ENCODE measurements around the gene ANKRD23. TPM values are rescaled to one million over a fixed set of nuclear protein-coding genes. Genes with fewer than 3 reads are reported as not detected.

ANKRD23 gene
- total and polyA plus RNA-seq, 2 experiments from 2014 or later: 3.3 to 11.0 TPM

DNA sequence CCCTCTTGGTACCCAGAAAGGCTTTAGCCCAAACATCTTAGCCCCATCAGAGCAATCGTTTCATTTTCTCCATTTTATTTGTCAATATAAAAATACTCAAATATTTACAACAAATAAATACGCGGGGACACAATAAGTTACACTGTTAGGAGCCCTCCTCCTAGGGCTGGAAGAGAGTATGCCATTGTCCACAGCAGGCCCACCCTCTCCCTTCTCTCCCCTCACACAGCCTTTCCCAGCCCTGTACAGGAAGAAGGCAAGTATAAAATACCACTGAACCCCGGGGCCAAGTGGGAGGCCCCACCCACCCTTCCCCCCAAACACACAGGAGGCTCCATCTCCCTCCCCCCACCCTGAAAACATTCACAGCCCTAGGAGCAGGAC lies 15.9 kb upstream of the ANKRD23 start:
- no peaks in the 10 kb centered on the region for H3K9me3 ChIP-seq (ENCODE audit: low read depth)
- peaks cover 38% of the 10 kb centered on the region for H3K36me3 ChIP-seq
- TF ChIP-seq, protein P1, sequence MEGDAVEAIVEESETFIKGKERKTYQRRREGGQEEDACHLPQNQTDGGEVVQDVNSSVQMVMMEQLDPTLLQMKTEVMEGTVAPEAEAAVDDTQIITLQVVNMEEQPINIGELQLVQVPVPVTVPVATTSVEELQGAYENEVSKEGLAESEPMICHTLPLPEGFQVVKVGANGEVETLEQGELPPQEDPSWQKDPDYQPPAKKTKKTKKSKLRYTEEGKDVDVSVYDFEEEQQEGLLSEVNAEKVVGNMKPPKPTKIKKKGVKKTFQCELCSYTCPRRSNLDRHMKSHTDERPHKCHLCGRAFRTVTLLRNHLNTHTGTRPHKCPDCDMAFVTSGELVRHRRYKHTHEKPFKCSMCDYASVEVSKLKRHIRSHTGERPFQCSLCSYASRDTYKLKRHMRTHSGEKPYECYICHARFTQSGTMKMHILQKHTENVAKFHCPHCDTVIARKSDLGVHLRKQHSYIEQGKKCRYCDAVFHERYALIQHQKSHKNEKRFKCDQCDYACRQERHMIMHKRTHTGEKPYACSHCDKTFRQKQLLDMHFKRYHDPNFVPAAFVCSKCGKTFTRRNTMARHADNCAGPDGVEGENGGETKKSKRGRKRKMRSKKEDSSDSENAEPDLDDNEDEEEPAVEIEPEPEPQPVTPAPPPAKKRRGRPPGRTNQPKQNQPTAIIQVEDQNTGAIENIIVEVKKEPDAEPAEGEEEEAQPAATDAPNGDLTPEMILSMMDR (IDR thresholded peaks at IDR 0.05; ENCODE audit: low read depth, low read length): no peak
- peaks cover 3% of the 10 kb centered on the region for H3K4me1 ChIP-seq (ENCODE audit: low read depth)
- H3K27me3 ChIP-seq: no peaks in the 10 kb centered on the region
- H3K27ac ChIP-seq: no peak overlapping the region
- no peak for DNase-seq (ENCODE audit: low read depth in 1 of 2, low spot score in 1 of 2)
- H3K4me3 ChIP-seq: no peak overlapping the region

DNA sequence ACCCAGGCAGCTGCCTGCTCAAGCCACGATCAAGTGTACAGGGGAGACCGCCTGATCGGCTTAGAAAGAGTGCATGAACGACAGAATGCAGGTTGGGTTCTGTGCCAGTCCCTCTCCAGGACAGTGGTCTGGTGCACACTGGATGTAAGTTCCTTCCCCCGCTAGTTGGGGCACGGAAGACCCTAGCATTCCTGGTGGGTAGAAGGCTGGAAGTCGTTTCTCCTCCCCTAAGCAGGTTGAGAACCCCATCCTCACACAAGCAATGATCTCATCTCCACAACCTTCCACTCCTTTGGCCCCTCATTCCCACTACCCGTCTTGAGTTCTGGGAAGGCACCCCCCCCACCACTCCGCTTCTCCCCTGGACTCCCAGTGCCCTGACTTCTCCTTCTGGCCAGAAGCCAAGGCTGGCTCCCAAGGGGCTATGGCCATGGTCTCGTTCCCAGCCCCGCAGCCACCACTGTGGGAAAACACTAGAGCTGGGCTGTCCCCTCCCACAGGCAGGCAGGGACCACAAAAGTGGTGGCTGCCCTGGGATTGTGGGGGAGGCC lies 15.4 kb upstream of the ANKRD23 start:
- H3K36me3 ChIP-seq: peaks cover 33% of the 10 kb centered on the region
- peak overlapping the region; percentile 3 for H3K27ac ChIP-seq
- no peaks in the 10 kb centered on the region for H3K9me3 ChIP-seq (ENCODE audit: low read depth)
- TF ChIP-seq, protein P1 (IDR thresholded peaks at IDR 0.05; ENCODE audit: low read depth, low read length): no peak
- H3K27me3 ChIP-seq: no peaks in the 10 kb centered on the region
- H3K4me3 ChIP-seq: no peak overlapping the region
- no peak for DNase-seq (ENCODE audit: low read depth in 1 of 2, low spot score in 1 of 2)
- peaks cover 3% of the 10 kb centered on the region for H3K4me1 ChIP-seq (ENCODE audit: low read depth)

DNA sequence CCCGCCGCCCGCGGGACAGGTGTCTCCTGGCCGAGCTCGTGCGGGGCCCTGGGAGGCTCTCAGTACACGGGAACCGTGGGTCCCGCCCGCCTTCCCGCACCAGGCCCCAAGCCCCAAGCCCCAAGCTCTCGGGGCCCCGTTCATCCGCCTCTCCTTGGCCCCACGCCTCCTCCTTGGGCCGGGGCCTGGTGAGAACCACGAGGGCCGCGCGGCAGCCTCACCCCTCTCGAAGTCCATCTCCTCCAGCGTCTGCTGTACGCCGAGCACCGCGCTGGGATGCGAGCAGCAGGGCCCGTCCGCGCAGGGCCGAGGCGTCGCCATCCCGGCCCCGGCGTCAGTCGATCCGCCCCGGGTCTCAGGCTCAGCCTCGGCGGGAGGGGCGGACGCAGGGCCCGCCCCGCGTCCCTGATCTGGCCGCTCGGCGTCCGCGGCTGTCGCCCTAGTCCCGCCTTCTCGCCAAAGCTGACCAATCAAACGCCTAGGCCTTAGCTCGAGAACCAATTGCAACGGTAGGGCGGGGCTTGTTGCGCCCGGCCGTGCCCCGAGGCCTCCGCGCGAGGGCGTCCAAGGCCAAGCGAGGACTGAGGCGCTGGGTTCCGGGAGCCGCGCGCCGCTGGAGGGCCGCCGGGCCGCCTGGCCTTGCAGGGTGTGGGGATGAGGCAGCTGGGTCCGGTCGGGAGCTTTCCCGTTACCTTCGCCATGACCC lies 14.0 kb upstream of the ANKRD23 start, which contains the start of gene ANKRD39:
Gene ANKRD39 (minus strand): TSS at position 350 of the 706 bp plus-strand sequence. CDS start 29 bp downstream, at position 321.
- TF ChIP-seq, protein P1 (IDR thresholded peaks at IDR 0.05; ENCODE audit: low read depth, low read length): peak; percentile 81
- H3K36me3 ChIP-seq: peaks cover 22% of the 10 kb centered on the region
- peak; percentile 99 for DNase-seq (ENCODE audit: low read depth in 1 of 2, low spot score in 1 of 2)
- no peaks in the 10 kb centered on the region for H3K27me3 ChIP-seq
- H3K4me3 ChIP-seq: peak within 1 kb of the TSS; percentile 57
- H3K4me1 ChIP-seq (ENCODE audit: low read depth): peaks cover 3% of the 10 kb centered on the region
- peak within 1 kb of the TSS; percentile 3 for H3K27ac ChIP-seq
- no peaks in the 10 kb centered on the region for H3K9me3 ChIP-seq (ENCODE audit: low read depth)

DNA sequence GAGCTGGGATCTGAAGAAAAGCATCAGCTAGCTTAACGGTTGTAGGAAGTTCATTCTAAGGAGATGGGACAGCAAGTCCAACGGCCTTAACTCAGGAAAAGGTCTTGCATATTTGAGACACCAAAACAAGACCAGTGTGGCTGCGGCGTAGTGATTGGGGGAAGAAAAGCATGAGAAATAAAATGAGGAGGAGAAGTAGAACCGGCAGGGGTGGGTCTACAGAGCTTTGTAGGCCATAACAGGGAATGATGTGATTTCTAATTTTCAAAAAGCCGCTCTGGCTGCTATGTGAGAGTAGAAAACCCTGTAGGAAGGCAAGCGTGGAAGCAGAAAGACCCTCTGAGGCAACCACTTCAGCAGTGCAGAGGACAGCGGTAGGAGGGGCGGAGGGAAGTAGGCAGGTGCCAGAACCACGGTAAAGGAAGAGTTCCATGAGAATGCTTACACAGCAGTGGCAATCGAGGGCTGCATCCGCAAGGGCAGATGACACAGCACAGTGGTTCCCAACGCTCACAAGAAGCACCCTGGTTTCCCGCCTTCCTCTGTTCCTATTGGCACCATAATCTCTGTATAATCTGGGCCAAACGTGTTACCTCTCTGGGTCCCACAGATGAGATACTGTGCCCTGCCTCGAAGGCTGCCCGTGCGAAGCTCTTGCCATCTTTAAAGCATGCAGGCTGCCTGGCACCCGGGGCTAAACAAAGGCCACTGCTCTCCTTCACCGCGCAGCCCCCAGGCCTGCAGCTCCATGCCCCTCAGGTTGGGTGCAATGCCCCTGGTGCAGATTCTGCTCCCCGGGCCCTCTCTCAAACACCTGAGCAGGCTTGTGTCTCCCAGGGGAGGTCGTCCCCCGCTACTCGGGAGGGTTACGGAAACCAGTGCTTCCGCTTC lies 13.2 kb upstream of the ANKRD23 start:
- Histone ChIP-seq H3K27me3 (no peaks in the 10 kb centered on the region), H3K27ac (no peak overlapping the region), H3K9me3 (ENCODE audit: low read depth) (no peaks in the 10 kb centered on the region), H3K4me1 (ENCODE audit: low read depth) (peaks cover 3% of the 10 kb centered on the region), H3K4me3 (peak overlapping the region; percentile 57), H3K36me3 (peaks cover 21% of the 10 kb centered on the region)
- TF ChIP-seq, protein P1 (IDR thresholded peaks at IDR 0.05; ENCODE audit: low read depth, low read length): no peak
- peak in 1 of 2 donors; percentile 37 for DNase-seq (ENCODE audit: low read depth in 1 of 2, low spot score in 1 of 2)

DNA sequence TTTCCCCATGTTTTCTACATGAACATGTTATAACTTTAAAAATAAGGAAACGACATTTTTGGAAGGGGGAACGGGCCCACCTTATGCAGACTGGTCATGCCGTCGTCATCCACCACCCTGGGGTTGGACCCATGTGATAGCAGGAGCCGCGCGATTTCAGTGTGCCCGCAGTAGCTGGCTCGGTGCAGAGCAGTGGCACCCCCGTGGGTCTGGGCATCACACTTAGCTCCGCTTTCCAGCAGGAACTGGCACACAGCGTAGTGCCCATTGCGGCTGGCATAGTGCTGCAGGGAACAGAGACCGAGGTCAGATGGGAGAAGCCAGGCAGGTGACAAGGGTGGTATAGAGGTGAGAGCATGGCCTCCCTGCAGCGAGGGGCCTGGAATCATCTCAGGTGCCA lies 9.5 kb upstream of the ANKRD23 start:
- TF ChIP-seq, protein P1 (IDR thresholded peaks at IDR 0.05; ENCODE audit: low read depth, low read length): no peak
- Histone ChIP-seq H3K4me1 (ENCODE audit: low read depth) (no peaks in the 10 kb centered on the region), H3K4me3 (no peak overlapping the region), H3K9me3 (ENCODE audit: low read depth) (no peaks in the 10 kb centered on the region), H3K36me3 (peaks cover 17% of the 10 kb centered on the region), H3K27ac (no peak overlapping the region), H3K27me3 (no peaks in the 10 kb centered on the region)
- DNase-seq (ENCODE audit: low read depth in 1 of 2, low spot score in 1 of 2): no peak
